HFF-Myc (cell line): ENCODE measurements around the gene SENP6.
"Not testable (repeated sequence)": the region's sequence is repeated elsewhere in the genome, so short reads cannot be mapped to it uniquely, and the experiment has no call there.

Experiments used
- DNase-seq: peaks from one replicate; pipeline ENCODE4 v3.0.0-alpha.2; 2011; ENCODE audit warnings: low read depth; ENCODE audit errors: extremely low read depth
- H3K4me3 ChIP-seq: replicated peaks from 2 replicates; pipeline ENCODE4 v1.5.1; 2011; ENCODE audit warnings: low read depth, mild to moderate bottlenecking, control low read depth, low read length
- TF ChIP-seq, protein P1 (sequence below): IDR thresholded peaks from 2 replicates; pipeline ENCODE4 v1.5.1; 2012; ENCODE audit warnings: mild to moderate bottlenecking, low read depth, low read length, control low read depth; ENCODE audit errors: missing control alignments

Gene SENP6

DNA sequence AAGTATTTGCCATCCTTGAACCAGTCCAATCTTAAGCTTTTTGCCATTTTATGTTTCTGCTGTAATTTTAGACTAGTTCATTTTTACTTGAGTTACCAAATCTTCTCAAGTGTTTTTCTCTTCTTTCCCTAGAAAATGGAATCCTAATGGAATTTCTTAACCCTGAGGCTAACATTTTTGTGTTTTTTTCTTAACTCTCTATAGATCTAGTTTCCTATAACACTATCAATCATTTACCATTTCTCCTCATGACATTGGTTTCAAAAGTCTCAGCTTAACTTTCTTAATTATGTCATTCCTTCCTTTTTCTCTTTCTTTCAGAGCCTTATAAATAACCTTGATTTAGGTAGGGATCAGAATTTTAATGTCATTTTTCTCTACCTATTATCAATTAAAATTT is 54.8 kb downstream of the SENP6 start:
- no peak overlapping the region for H3K4me3 ChIP-seq
- TF ChIP-seq, protein P1, sequence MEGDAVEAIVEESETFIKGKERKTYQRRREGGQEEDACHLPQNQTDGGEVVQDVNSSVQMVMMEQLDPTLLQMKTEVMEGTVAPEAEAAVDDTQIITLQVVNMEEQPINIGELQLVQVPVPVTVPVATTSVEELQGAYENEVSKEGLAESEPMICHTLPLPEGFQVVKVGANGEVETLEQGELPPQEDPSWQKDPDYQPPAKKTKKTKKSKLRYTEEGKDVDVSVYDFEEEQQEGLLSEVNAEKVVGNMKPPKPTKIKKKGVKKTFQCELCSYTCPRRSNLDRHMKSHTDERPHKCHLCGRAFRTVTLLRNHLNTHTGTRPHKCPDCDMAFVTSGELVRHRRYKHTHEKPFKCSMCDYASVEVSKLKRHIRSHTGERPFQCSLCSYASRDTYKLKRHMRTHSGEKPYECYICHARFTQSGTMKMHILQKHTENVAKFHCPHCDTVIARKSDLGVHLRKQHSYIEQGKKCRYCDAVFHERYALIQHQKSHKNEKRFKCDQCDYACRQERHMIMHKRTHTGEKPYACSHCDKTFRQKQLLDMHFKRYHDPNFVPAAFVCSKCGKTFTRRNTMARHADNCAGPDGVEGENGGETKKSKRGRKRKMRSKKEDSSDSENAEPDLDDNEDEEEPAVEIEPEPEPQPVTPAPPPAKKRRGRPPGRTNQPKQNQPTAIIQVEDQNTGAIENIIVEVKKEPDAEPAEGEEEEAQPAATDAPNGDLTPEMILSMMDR: no peak
- DNase-seq: no peak

DNA sequence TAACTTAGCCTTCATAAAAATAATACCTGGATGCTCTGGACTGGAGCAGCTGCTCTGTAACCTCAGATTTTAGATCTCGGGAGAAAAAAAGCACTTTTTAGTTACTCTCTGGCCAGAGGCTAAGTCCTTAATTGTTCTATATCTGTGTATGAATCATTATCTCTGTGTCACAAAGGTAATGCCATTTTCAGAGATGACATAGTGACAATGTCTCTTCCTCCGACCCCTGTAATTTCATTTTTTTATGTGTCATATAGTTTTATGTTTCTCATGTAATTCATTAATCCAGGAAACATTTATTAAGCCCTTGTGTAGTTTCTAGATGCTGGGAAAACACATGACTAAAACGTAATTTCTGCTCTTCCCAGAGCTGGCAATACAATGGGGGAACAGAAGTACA is 55.6 kb downstream of the SENP6 start:
- DNase-seq: no peak
- H3K4me3 ChIP-seq: no peak overlapping the region
- TF ChIP-seq, protein P1: no peak

DNA sequence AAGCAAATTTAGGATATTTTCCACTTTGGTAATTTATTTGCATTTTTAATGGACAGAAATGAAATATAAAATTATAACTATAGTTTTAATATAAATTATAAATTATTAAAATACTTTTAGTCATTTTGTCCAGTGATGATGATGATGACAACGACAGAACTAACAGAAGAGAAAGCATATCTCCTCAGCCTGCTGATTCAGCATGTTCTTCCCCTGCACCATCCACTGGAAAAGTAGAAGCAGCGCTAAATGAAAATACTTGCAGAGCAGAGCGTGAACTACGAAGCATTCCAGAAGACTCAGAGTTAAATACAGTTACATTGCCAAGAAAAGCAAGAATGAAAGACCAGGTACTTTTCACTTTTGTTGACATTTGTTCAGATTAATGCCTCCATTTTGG is 64.9 kb downstream of the SENP6 start:
- TF ChIP-seq, protein P1: no peak
- DNase-seq: no peak

DNA sequence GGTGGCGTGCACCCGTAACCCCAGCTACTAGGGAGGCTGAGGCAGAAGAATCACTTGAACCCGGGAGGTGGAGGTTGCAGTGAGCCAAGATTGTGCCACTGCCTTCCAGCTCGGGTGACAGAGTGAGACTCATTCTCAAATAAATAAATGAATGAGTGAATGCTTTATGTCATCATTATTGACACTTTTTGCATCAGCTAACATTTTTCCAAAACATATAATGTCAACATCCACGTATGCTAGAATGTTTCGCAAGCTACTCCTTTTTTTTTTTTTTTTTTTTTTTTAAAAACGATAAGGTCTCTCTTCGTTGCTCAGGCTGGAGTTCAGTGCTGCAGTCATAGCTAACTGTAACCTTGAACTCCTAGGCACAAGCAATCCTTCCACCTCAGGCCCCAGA is 72.2 kb downstream of the SENP6 start:
- DNase-seq: no peak
- no peak overlapping the region for H3K4me3 ChIP-seq
- TF ChIP-seq, protein P1: no peak

More for the DNA sequence above, 64.9 kb downstream of the SENP6 start:
- no peak overlapping the region for H3K4me3 ChIP-seq

DNA sequence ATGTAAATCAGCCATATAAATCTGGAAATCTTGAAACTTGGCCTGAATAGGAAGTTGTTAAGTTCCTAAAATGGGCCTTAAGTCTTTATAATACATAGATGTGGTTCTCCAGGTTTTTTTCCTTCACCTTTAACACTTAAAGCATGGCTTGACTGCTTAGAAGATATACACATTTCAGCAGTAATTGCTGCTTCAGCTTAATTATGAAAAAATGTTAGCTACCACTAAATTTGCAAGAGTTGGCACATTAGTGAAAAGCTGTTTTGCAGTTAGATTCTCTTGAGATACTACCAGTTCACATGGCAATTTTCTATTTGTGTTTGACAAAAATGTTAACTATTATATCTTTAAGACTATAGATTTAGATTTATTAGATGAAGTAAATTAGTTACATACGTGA is 74.7 kb downstream of the SENP6 start:
- DNase-seq: no peak
- TF ChIP-seq, protein P1: no peak
- H3K4me3 ChIP-seq: no peak overlapping the region

DNA sequence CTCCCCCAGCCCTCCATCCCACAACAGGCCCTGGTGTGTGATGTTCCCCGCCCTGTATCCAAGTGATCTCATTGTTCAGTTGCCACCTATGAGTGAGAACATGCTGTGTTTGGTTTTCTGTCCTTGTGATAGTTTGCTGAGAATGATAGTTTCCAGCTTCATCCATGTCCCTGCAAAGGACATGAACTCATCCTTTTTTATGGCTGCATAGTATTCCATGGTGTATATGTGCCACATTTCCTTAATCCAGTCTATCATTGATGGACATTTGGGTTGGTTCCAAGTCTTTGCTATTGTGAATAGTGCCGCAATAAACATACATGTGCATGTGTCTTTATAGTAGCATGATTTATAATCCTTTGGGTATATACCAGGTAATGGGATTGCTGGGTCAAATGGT is 80.9 kb downstream of the SENP6 start:
- DNase-seq, H3K4me3 ChIP-seq: not testable (repeated sequence)

DNA sequence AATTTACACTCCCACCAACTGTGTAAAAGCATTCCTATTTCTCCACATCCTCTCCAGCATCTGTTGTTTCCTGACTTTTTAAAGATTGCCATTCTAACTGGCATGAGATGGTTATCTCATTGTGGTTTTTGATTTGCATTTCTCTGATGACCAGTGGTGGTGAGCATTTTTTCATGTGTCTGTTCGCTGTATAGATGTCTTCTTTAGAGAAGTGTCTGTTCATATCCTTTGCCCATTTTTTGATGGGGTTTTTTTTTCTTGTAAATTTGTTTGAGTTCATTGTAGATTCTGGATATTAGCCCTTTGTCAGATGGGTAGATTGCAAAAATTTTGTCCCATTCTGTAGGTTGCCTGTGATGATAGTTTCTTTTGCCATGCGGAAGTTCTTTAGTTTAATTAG is 81.3 kb downstream of the SENP6 start:
- not testable (repeated sequence) for DNase-seq, H3K4me3 ChIP-seq

DNA sequence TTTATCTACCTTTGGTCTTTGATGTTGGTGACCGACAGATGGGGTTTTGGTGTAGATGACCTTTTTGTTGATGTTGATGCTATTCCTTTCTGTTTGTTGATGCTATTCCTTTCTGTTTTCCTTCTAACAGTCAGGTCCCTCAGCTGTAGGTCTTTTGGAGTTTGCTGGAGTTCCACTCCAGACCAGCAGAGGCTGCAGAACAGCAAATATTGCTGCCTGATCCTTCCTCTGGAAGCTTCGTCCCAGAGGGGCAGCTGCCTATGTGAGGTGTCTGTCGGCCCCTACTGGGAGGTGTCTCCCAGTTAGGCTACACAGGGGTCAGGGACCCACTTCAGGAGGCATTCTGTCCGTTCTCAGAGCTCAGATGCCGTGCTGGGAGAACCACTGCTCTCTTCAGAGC is 85.9 kb downstream of the SENP6 start:
- H3K4me3 ChIP-seq, DNase-seq: not testable (repeated sequence)

DNA sequence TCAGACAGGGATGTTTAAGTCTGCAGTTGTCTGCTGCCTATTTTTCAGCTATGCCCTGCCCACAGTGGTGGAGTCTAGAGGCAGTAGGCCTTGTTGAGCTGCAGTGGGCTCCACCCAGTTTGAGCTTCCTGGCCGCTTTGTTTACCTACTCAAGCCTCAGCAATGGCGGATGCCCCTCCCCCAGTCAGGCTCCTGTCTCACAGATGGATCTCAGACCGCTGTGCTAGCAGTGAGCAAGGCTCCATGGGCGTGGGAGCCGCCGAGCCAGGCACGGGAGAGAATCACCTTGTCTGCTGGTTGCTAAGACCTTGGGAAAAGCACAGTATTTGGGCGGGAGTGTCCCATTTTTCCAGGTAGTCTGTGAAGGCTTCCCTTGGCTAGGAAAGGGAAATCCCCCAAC is 86.3 kb downstream of the SENP6 start:
- not testable (repeated sequence) for DNase-seq, H3K4me3 ChIP-seq
